Activated T-cell treated with anti-CD3 and anti-CD28 coated beads for 1 hour (primary cell): ENCODE measurements around the gene STIM1.

Experiments used
- DNase-seq: peaks from one replicate; pipeline ENCODE4 v3.0.0-alpha.2; 2020; ENCODE audit warnings: low read depth

STIM1 gene

GRCh38 chr11:3952715-3953114 lies 97.3 kb downstream of the STIM1 start:
- no peak for DNase-seq

GRCh38 chr11:3953327-3953726 lies 97.9 kb downstream of the STIM1 start:
- no peak for DNase-seq

GRCh38 chr11:3954448-3955298 lies 99.2 kb downstream of the STIM1 start:
- no peak for DNase-seq

- no peak for DNase-seq
Measured at GRCh38 chr11:3955299-3955665, 99.8 kb downstream of the STIM1 start.

GRCh38 chr11:3956038-3956437 lies 100.6 kb downstream of the STIM1 start:
- no peak for DNase-seq

GRCh38 chr11:3956748-3957147 lies 101.3 kb downstream of the STIM1 start:
- DNase-seq: no peak

GRCh38 chr11:3957437-3957836 lies 102.0 kb downstream of the STIM1 start:
- no peak for DNase-seq

GRCh38 chr11:3958281-3958680 lies 102.8 kb downstream of the STIM1 start:
- DNase-seq: no peak

- DNase-seq: no peak
Measured at GRCh38 chr11:3959015-3959902, 103.8 kb downstream of the STIM1 start.

- DNase-seq: no peak
Measured at GRCh38 chr11:3959903-3960265, 104.4 kb downstream of the STIM1 start.

GRCh38 chr11:3962406-3962840 lies 107.0 kb downstream of the STIM1 start:
- DNase-seq: no peak

- no peak for DNase-seq
Measured at GRCh38 chr11:3964056-3964455, 108.6 kb downstream of the STIM1 start.

- DNase-seq: no peak
Measured at GRCh38 chr11:3964935-3965604, 109.6 kb downstream of the STIM1 start.

- DNase-seq: no peak
Measured at GRCh38 chr11:3967695-3968094, 112.2 kb downstream of the STIM1 start.

- no peak for DNase-seq
Measured at GRCh38 chr11:3969200-3969599, 113.7 kb downstream of the STIM1 start.

- no peak for DNase-seq
Measured at GRCh38 chr11:3969613-3970012, 114.1 kb downstream of the STIM1 start.

- no peak for DNase-seq
Measured at GRCh38 chr11:3970108-3970507, 114.6 kb downstream of the STIM1 start.

GRCh38 chr11:3971756-3972404 lies 116.4 kb downstream of the STIM1 start:
- no peak for DNase-seq

- DNase-seq: no peak
Measured at GRCh38 chr11:3972431-3972830, 117.0 kb downstream of the STIM1 start.

- no peak for DNase-seq
Measured at GRCh38 chr11:3977078-3977477, 121.6 kb downstream of the STIM1 start.

- DNase-seq: no peak
Measured at GRCh38 chr11:3981084-3981633, 125.7 kb downstream of the STIM1 start.

- no peak for DNase-seq
Measured at GRCh38 chr11:3982431-3982830, 127.0 kb downstream of the STIM1 start.
